Occipital lobe (tissue), 2 donors: ENCODE measurements around the gene PLEKHA6. TPM values are rescaled to one million over a fixed set of nuclear protein-coding genes. Genes with fewer than 3 reads are reported as not detected.

Experiments
- DNase-seq: peaks from one replicate; lab custom pipeline; 2025; lab: John Stamatoyannopoulos, UW
- total RNA-seq: library from RNA; depleted of rRNA; stranded (reverse); fragments of >200 nt; gene quantifications from one replicate; pipeline ENCODE4 v1.2.3, GENCODE V29; 2014

Gene PLEKHA6
- total RNA-seq, 1 donor from 2014 or later, result 7.5 TPM

GRCh38 chr1:204262506-204263253 lies 97.0 kb downstream of the PLEKHA6 start:
- no peak for DNase-seq

- no peak for DNase-seq
Measured at GRCh38 chr1:204261746-204262505, 97.8 kb downstream of the PLEKHA6 start.

GRCh38 chr1:204261266-204261665 lies 98.5 kb downstream of the PLEKHA6 start:
- DNase-seq, result no peak

GRCh38 chr1:204260601-204261197 lies 99.0 kb downstream of the PLEKHA6 start:
- DNase-seq, result no peak

- no peak for DNase-seq
Measured at GRCh38 chr1:204259782-204260181, 99.9 kb downstream of the PLEKHA6 start.

GRCh38 chr1:204259196-204259595 lies 100.5 kb downstream of the PLEKHA6 start:
- no peak for DNase-seq

GRCh38 chr1:204258213-204259115 lies 101.3 kb downstream of the PLEKHA6 start:
- no peak for DNase-seq

- DNase-seq, result no peak
Measured at GRCh38 chr1:204257446-204257845, 102.3 kb downstream of the PLEKHA6 start.

GRCh38 chr1:204256531-204256930 lies 103.2 kb downstream of the PLEKHA6 start:
- no peak for DNase-seq

- no peak for DNase-seq
Measured at GRCh38 chr1:204255966-204256365, 103.8 kb downstream of the PLEKHA6 start.

- DNase-seq, result no peak
Measured at GRCh38 chr1:204255225-204255624, 104.5 kb downstream of the PLEKHA6 start.

- no peak for DNase-seq
Measured at GRCh38 chr1:204254031-204254661, 105.6 kb downstream of the PLEKHA6 start.

- no peak for DNase-seq
Measured at GRCh38 chr1:204251926-204252689, 107.6 kb downstream of the PLEKHA6 start.

- DNase-seq, result no peak
Measured at GRCh38 chr1:204251286-204251685, 108.4 kb downstream of the PLEKHA6 start.

- DNase-seq, result no peak
Measured at GRCh38 chr1:204250428-204251030, 109.2 kb downstream of the PLEKHA6 start.

GRCh38 chr1:204249736-204250427 lies 109.8 kb downstream of the PLEKHA6 start:
- DNase-seq, result peak; percentile 23

GRCh38 chr1:204248954-204249353 lies 110.8 kb downstream of the PLEKHA6 start:
- peak; percentile 23 for DNase-seq

GRCh38 chr1:204246876-204247275 lies 112.9 kb downstream of the PLEKHA6 start:
- no peak for DNase-seq

GRCh38 chr1:204242920-204243319 lies 116.8 kb downstream of the PLEKHA6 start:
- no peak for DNase-seq
